CD14-positive monocyte (primary cell): Measurements from ENCODE around the gene LRRTM4. TPM values are rescaled to one million over a fixed set of nuclear protein-coding genes. Genes with fewer than 3 reads are reported as not detected.

Experiments used
- DNase-seq, 3 donors: peaks; one replicate each; pipeline ENCODE4 v3.0.0-alpha.2; 2011 to 2022
- H2AFZ ChIP-seq: 2 replicates; pipeline ENCODE4 v1.6.0; 2012; ENCODE audit warnings: mild to moderate bottlenecking, low read depth, low read length, inconsistent platforms; ENCODE audit not compliant: insufficient read depth, poor library complexity, severe bottlenecking
- H3K27ac ChIP-seq, 2 donors: 1 replicate in 1 of 2; 2 replicates in 1 of 2; pipeline ENCODE4 v1.5.1; 2012 to 2013; ENCODE audit warnings: low read length in 2 of 2, control low read depth in 1 of 2, inconsistent platforms in 1 of 2, low read depth in 1 of 2, mild to moderate bottlenecking in 1 of 2
- H3K27me3 ChIP-seq, 2 donors: one replicate each; pipeline versions ENCODE4 v1.6.0 to v1.6.1; 2011 to 2013; ENCODE audit warnings: low read length in 2 of 2; ENCODE audit not compliant: control insufficient read depth in 2 of 2, insufficient read depth in 2 of 2
- H3K36me3 ChIP-seq, 2 donors: replicated peaks in 1 of 2; 1 replicate in 1 of 2; 2 replicates in 1 of 2; pipeline versions ENCODE4 v1.5.1 to v1.6.1; 2012 to 2013; ENCODE audit warnings: low read length in 2 of 2, control low read depth in 1 of 2, inconsistent platforms in 1 of 2, mild to moderate bottlenecking in 1 of 2; ENCODE audit not compliant: insufficient read depth in 2 of 2, control insufficient read depth in 1 of 2
- H3K4me1 ChIP-seq, 2 donors: 1 replicate in 1 of 2; 2 replicates in 1 of 2; pipeline versions ENCODE4 v1.5.1 to v1.6.1; 2012 to 2013; ENCODE audit warnings: low read length in 2 of 2, control low read depth in 1 of 2, inconsistent platforms in 1 of 2, mild to moderate bottlenecking in 1 of 2, moderate library complexity in 1 of 2; ENCODE audit not compliant: insufficient read depth in 2 of 2, control insufficient read depth in 1 of 2
- H3K4me2 ChIP-seq: replicated peaks from 2 replicates; pipeline ENCODE3; 2012; ENCODE audit warnings: low read length, moderate library complexity, mild to moderate bottlenecking; ENCODE audit not compliant: poor library complexity, severe bottlenecking; ENCODE audit errors: extremely low read depth
- H3K4me3 ChIP-seq, 3 experiments: fragments of 200-600 bp in 1 of 3; sonication (generic) in 1 of 3; replicated peaks in 1 of 3; 1 replicate in 2 of 3; 2 replicates in 1 of 3; pipeline ENCODE4 v1.5.1; 2011 to 2013; ENCODE audit warnings: low read length in 3 of 3, mild to moderate bottlenecking in 3 of 3, control low read depth in 2 of 3, low read depth in 2 of 3, inconsistent platforms in 1 of 3, moderate library complexity in 1 of 3
- H3K79me2 ChIP-seq: 2 replicates; pipeline ENCODE4 v1.6.0; 2012; ENCODE audit warnings: mild to moderate bottlenecking, control low read depth, inconsistent platforms, low read length, moderate library complexity; ENCODE audit not compliant: insufficient read depth
- H3K9ac ChIP-seq: 2 replicates; pipeline ENCODE4 v1.6.0; 2017; ENCODE audit warnings: low read length, mild to moderate bottlenecking; ENCODE audit not compliant: insufficient read depth, poor library complexity, severe bottlenecking
- H3K9me3 ChIP-seq, 2 donors: replicated peaks in 1 of 2; 1 replicate in 1 of 2; 2 replicates in 1 of 2; pipeline versions ENCODE4 v1.5.1 to v1.6.1; 2012 to 2013; ENCODE audit warnings: low read length in 2 of 2, control low read depth in 1 of 2; ENCODE audit not compliant: control insufficient read depth in 1 of 2, insufficient read depth in 1 of 2
- H4K20me1 ChIP-seq: 2 replicates; pipeline ENCODE4 v1.6.0; 2012; ENCODE audit warnings: mild to moderate bottlenecking, low read length, control low read depth, moderate library complexity; ENCODE audit not compliant: insufficient read depth
- H3K27ac Mint-ChIP-seq, 7 donors: one replicate each; pipeline ENCODE4 v1.8.0; 2020; ENCODE audit warnings: mild to moderate bottlenecking in 7 of 7, mixed read lengths in 7 of 7, moderate library complexity in 6 of 7, inconsistent platforms in 2 of 7
- H3K27me3 Mint-ChIP-seq, 3 donors: one replicate each; pipeline ENCODE4 v1.8.0; 2021 to 2022; ENCODE audit warnings: low read depth in 3 of 3, mild to moderate bottlenecking in 3 of 3, mixed read lengths in 3 of 3, moderate library complexity in 3 of 3, inconsistent platforms in 1 of 3
- H3K36me3 Mint-ChIP-seq, 2 donors: one replicate each; pipeline ENCODE4 v1.8.0; 2020; ENCODE audit warnings: mixed read lengths in 2 of 2, inconsistent platforms in 1 of 2, mild to moderate bottlenecking in 1 of 2
- H3K4me1 Mint-ChIP-seq: one replicate; pipeline ENCODE4 v1.8.0; 2020; ENCODE audit warnings: mild to moderate bottlenecking, mixed read lengths
- H3K4me3 Mint-ChIP-seq, 2 donors: one replicate each; pipeline ENCODE4 v1.8.0; 2020; ENCODE audit warnings: mild to moderate bottlenecking in 2 of 2, mixed read lengths in 2 of 2, moderate library complexity in 1 of 2
- H3K9me3 Mint-ChIP-seq, 7 donors: one replicate each; pipeline ENCODE4 v1.8.0; 2020 to 2022; ENCODE audit warnings: mixed read lengths in 7 of 7, mild to moderate bottlenecking in 6 of 7, moderate library complexity in 6 of 7, inconsistent platforms in 2 of 7
- WGBS: methylation state at CpG from one replicate; pipeline ENCODE4 v1.1.5; 2013; ENCODE audit warnings: missing lambda C conversion rate; ENCODE audit not compliant: insufficient coverage; 5-methylcytosine and 5-hydroxymethylcytosine counted together
- intact Hi-C, 2 donors: fragments of 100-400 bp; cut with micrococcal nuclease; formaldehyde crosslinking; loops; one replicate each; pipeline versions ENCODE4 v1.15.0 to v1.15.1; 2023
- polyA plus RNA-seq, 3 donors: library from polyadenylated mRNA; depleted of rRNA in 1 of 3; unstranded in 2 of 3; stranded (reverse) in 1 of 3; fragments of 300-500 nt in 2 of 3; fragments of >200 nt in 1 of 3; fragmentation: Illumina TruSeq in 2 of 3; gene quantifications; 1 replicate in 2 of 3; 2 replicates in 1 of 3; pipeline ENCODE4 v1.2.3, GENCODE V29; 2012 to 2021
- TF ChIP-seq, protein P1 (sequence below): fragments of 200-600 bp; IDR thresholded peaks from one replicate; pipeline ENCODE4 v1.8.0; 2022; ENCODE audit warnings: antibody characterized with exemption, mild to moderate bottlenecking

The LRRTM4 gene
- polyA plus RNA-seq, 3 donors = not detected

DNA sequence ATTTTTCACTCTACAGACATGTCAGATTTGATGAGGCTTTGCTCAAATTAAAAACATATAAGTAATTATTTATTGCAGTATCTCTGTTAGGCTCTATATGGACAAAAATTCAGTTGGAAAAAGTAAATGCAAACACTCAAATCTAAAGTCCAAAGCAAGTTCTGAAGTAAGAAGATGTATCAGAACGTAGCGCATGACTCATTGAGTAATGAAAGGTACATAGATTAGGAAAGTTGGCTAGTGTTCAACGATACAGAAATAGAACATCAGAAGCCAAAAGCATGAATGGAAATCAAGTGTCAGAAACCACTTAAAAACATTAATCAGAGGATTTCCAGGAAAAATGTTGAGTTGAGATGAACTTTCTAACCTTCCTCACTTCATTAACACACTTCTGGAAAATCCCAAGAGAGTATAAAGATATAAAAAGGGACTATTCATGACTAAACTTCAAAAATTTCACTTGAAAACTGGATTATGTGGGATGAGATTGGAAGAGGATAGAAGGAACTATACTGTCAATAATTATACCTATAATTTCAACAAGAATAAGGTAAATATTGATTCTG lies 494.1 kb downstream of the LRRTM4 start:
- peaks cover 0 to 3% (median 2%) of the 10 kb centered on the region in 7 donors for H3K9me3 Mint-ChIP-seq
- no peak overlapping the region for H3K4me3 Mint-ChIP-seq
- intact Hi-C loops = no loop called here
- DNase-seq = no peak
- no CpG with 5 or more reads among the region's 3 CpGs for WGBS
- Histone ChIP-seq H3K27ac (no peak overlapping the region), H3K4me2 (no peak overlapping the region), H2AFZ (no peak overlapping the region), H3K9me3 (peaks cover 0 to under 1% of the 10 kb centered on the region in 2 donors), H4K20me1 (no peaks in the 10 kb centered on the region), H3K27me3 (no peaks in the 10 kb centered on the region), H3K9ac (no peak overlapping the region), H3K36me3 (no peaks in the 10 kb centered on the region), H3K79me2 (no peaks in the 10 kb centered on the region), H3K4me1 (no peaks in the 10 kb centered on the region), H3K4me3 (no peak overlapping the region)
- TF ChIP-seq, protein P1, sequence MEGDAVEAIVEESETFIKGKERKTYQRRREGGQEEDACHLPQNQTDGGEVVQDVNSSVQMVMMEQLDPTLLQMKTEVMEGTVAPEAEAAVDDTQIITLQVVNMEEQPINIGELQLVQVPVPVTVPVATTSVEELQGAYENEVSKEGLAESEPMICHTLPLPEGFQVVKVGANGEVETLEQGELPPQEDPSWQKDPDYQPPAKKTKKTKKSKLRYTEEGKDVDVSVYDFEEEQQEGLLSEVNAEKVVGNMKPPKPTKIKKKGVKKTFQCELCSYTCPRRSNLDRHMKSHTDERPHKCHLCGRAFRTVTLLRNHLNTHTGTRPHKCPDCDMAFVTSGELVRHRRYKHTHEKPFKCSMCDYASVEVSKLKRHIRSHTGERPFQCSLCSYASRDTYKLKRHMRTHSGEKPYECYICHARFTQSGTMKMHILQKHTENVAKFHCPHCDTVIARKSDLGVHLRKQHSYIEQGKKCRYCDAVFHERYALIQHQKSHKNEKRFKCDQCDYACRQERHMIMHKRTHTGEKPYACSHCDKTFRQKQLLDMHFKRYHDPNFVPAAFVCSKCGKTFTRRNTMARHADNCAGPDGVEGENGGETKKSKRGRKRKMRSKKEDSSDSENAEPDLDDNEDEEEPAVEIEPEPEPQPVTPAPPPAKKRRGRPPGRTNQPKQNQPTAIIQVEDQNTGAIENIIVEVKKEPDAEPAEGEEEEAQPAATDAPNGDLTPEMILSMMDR = no peak
- no peak overlapping the region for H3K27ac Mint-ChIP-seq
- peaks cover 0 to 3% (median 0%) of the 10 kb centered on the region in 3 donors for H3K27me3 Mint-ChIP-seq
- H3K36me3 Mint-ChIP-seq = no peaks in the 10 kb centered on the region
- no peaks in the 10 kb centered on the region for H3K4me1 Mint-ChIP-seq

DNA sequence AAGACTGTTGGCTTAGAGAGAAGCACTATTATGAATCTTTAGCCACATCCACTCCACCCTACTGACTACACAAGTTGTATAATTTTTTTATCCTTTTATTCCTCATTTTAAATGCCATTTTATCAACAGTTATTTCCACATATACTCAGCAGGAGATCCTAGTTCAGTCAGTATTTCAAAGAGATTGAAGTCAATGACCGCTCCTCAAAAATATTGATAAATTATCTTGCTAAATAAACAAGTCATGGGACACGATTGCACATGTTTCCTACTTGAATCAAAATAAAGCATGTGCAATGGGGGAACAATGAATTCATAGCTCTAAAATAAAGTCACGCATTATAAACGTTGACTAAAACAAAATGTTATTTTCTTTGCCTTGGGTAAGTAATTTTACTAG lies 496.5 kb downstream of the LRRTM4 start:
- intact Hi-C loops = no loop called here
- Histone ChIP-seq H3K4me1 (no peaks in the 10 kb centered on the region), H3K27ac (no peak overlapping the region), H3K9me3 (peaks cover 0 to 7% of the 10 kb centered on the region in 2 donors), H3K4me2 (no peak overlapping the region), H3K79me2 (no peaks in the 10 kb centered on the region), H4K20me1 (no peaks in the 10 kb centered on the region), H2AFZ (no peak overlapping the region), H3K9ac (no peak overlapping the region), H3K4me3 (no peak overlapping the region), H3K36me3 (no peaks in the 10 kb centered on the region), H3K27me3 (no peaks in the 10 kb centered on the region)
- H3K4me3 Mint-ChIP-seq = no peak overlapping the region
- H3K27me3 Mint-ChIP-seq = peaks cover 0 to 3% (median 0%) of the 10 kb centered on the region in 3 donors
- no peaks in the 10 kb centered on the region for H3K36me3 Mint-ChIP-seq
- DNase-seq = no peak
- TF ChIP-seq, protein P1 = no peak
- H3K9me3 Mint-ChIP-seq = peaks cover 0 to 6% (median 3%) of the 10 kb centered on the region in 7 donors
- no peaks in the 10 kb centered on the region for H3K4me1 Mint-ChIP-seq
- no CpG with 5 or more reads among the region's 4 CpGs for WGBS
- H3K27ac Mint-ChIP-seq = no peak overlapping the region
